Naive thymus-derived CD4-positive, alpha-beta T cell (primary cell): ENCODE results near the gene SENP1. TPM values are rescaled to one million over a fixed set of nuclear protein-coding genes. Genes with fewer than 3 reads are reported as not detected.

Source experiments
- ATAC-seq: fragments of 150-1000 bp; cut with Tn5 transposase; 2 replicates; pipeline ENCODE4 v1.10.0; 2021; ENCODE audit warnings: mild to moderate bottlenecking, moderate library complexity
- CTCF ChIA-PET: fragments of 350-600 bp; sonication (Branson Sonifier 250); formaldehyde crosslinking; loops from one replicate; lab custom pipeline; 2021; ENCODE audit warnings: antibody characterized with exemption; lab: Charles Lee
- POLR2A ChIA-PET: fragments of 350-600 bp; sonication (Branson Sonifier 250); formaldehyde crosslinking; loops from one replicate; lab custom pipeline; 2021; ENCODE audit warnings: antibody characterized with exemption, inconsistent platforms; lab: Charles Lee
- DNase-seq, 9 donors: peaks; one replicate each; pipeline versions ENCODE4 v3.0.0 to v3.0.0-alpha.2; 2020 to 2022; ENCODE audit warnings: mixed read lengths in 1 of 9
- H3K27ac ChIP-seq: one replicate; pipeline ENCODE4 v1.7.0; 2013; ENCODE audit warnings: mild to moderate bottlenecking, low read depth, low read length, moderate library complexity
- H3K27me3 ChIP-seq, 2 donors: one replicate each; pipeline ENCODE4 v1.7.0; 2013; ENCODE audit warnings: low read length in 2 of 2, mild to moderate bottlenecking in 2 of 2, moderate library complexity in 2 of 2; ENCODE audit not compliant: control insufficient read depth in 2 of 2, insufficient read depth in 2 of 2
- H3K36me3 ChIP-seq, 3 experiments: 1 replicate in 2 of 3; 2 replicates in 1 of 3; pipeline ENCODE4 v1.7.0; 2013; ENCODE audit warnings: low read length in 3 of 3, mild to moderate bottlenecking in 3 of 3, moderate library complexity in 1 of 3; ENCODE audit not compliant: insufficient read depth in 3 of 3, control insufficient read depth in 2 of 3
- H3K4me1 ChIP-seq, 2 donors: one replicate each; pipeline ENCODE4 v1.7.0; 2013; ENCODE audit warnings: low read length in 2 of 2, mild to moderate bottlenecking in 2 of 2, moderate library complexity in 1 of 2; ENCODE audit not compliant: control insufficient read depth in 2 of 2, insufficient read depth in 2 of 2
- H3K4me3 ChIP-seq: 2 replicates; pipeline ENCODE4 v1.7.0; 2013; ENCODE audit warnings: mild to moderate bottlenecking, low read length
- H3K9me3 ChIP-seq, 3 experiments: 1 replicate in 2 of 3; 2 replicates in 1 of 3; pipeline ENCODE4 v1.7.0; 2013; ENCODE audit warnings: low read length in 3 of 3; ENCODE audit not compliant: control insufficient read depth in 2 of 3
- H3K27ac Mint-ChIP-seq, 9 donors: one replicate each; pipeline ENCODE4 v1.8.0; 2020 to 2022; ENCODE audit warnings: mixed read lengths in 9 of 9, mild to moderate bottlenecking in 8 of 9, moderate library complexity in 5 of 9, inconsistent platforms in 2 of 9
- H3K27me3 Mint-ChIP-seq, 5 donors: one replicate each; pipeline ENCODE4 v1.8.0; 2021 to 2022; ENCODE audit warnings: mixed read lengths in 5 of 5, mild to moderate bottlenecking in 1 of 5
- H3K36me3 Mint-ChIP-seq, 5 donors: one replicate each; pipeline ENCODE4 v1.8.0; 2020 to 2022; ENCODE audit warnings: mixed read lengths in 5 of 5, mild to moderate bottlenecking in 3 of 5, inconsistent platforms in 1 of 5
- H3K4me1 Mint-ChIP-seq, 7 donors: one replicate each; pipeline ENCODE4 v1.8.0; 2020 to 2022; ENCODE audit warnings: mixed read lengths in 7 of 7, mild to moderate bottlenecking in 3 of 7, inconsistent platforms in 1 of 7
- H3K4me3 Mint-ChIP-seq, 10 donors: one replicate each; pipeline ENCODE4 v1.8.0; 2020 to 2022; ENCODE audit warnings: mild to moderate bottlenecking in 10 of 10, mixed read lengths in 10 of 10, moderate library complexity in 6 of 10, inconsistent platforms in 2 of 10
- H3K9me3 Mint-ChIP-seq, 11 donors: one replicate each; pipeline ENCODE4 v1.8.0; 2020 to 2022; ENCODE audit warnings: mixed read lengths in 11 of 11, mild to moderate bottlenecking in 4 of 11, inconsistent platforms in 1 of 11, moderate library complexity in 1 of 11
- intact Hi-C, 2 donors: fragments of 100-400 bp; cut with micrococcal nuclease; formaldehyde crosslinking; loops; one replicate each; pipeline ENCODE4 v1.15.1; 2023
- polyA plus RNA-seq, 2 donors: library from polyadenylated mRNA; unstranded; fragments of 300-500 nt; fragmentation: Illumina TruSeq; gene quantifications; one replicate each; pipeline ENCODE4 v1.2.3, GENCODE V29; 2021
- total RNA-seq, 6 experiments: library from RNA in 5 of 6; stranded (reverse) in 5 of 6; gene quantifications; 1 replicate in 5 of 6; 2 replicates in 1 of 6; pipeline ENCODE4 v1.2.3 and lab custom pipeline; 2021 to 2026

The SENP1 gene
- total and polyA plus RNA-seq, 7 experiments from 2014 or later, result 12.0 to 41.9 (median 23.2) TPM

GRCh38 chr12:48027183-48028002 lies 78.5 kb downstream of the SENP1 start:
- H3K27ac ChIP-seq, result no peak overlapping the region
- Mint-ChIP-seq H3K4me3 (no peak overlapping the region), H3K27me3 (peaks cover 0 to 12% (median 8%) of the 10 kb centered on the region in 5 donors), H3K4me1 (no peaks in the 10 kb centered on the region), H3K27ac (no peak overlapping the region), H3K36me3 (no peaks in the 10 kb centered on the region), H3K9me3 (no peaks in the 10 kb centered on the region)
- intact Hi-C loops, result no loop called here
- H3K27me3 ChIP-seq, result no peaks in the 10 kb centered on the region
- POLR2A ChIA-PET, result no interaction called here
- H3K9me3 ChIP-seq, result no peaks in the 10 kb centered on the region
- CTCF ChIA-PET, result interaction anchor here (0.6 kb wide), 1 partner anchor 15 kb away, joined by 6 read pairs; no protein-coding TSS in a partner anchor
- no peak for ATAC-seq
- no peaks in the 10 kb centered on the region for H3K36me3 ChIP-seq
- no peaks in the 10 kb centered on the region for H3K4me1 ChIP-seq
- H3K4me3 ChIP-seq, result no peak overlapping the region
- DNase-seq, result no peak

GRCh38 chr12:48026060-48026827 lies 79.6 kb downstream of the SENP1 start:
- no peaks in the 10 kb centered on the region for H3K36me3 ChIP-seq
- no peak for ATAC-seq
- Mint-ChIP-seq H3K36me3 (no peaks in the 10 kb centered on the region), H3K27me3 (peaks cover 10 to 21% (median 19%) of the 10 kb centered on the region in 5 donors), H3K27ac (no peak overlapping the region), H3K4me3 (no peak overlapping the region), H3K9me3 (no peaks in the 10 kb centered on the region), H3K4me1 (no peaks in the 10 kb centered on the region)
- ChIA-PET CTCF (no interaction called here), POLR2A (no interaction called here)
- H3K4me1 ChIP-seq, result no peaks in the 10 kb centered on the region
- H3K27me3 ChIP-seq, result no peaks in the 10 kb centered on the region
- no peak overlapping the region for H3K4me3 ChIP-seq
- H3K27ac ChIP-seq, result no peak overlapping the region
- intact Hi-C loops, result no loop called here
- no peak for DNase-seq
- H3K9me3 ChIP-seq, result no peaks in the 10 kb centered on the region

- Mint-ChIP-seq H3K4me1 (no peaks in the 10 kb centered on the region), H3K36me3 (no peaks in the 10 kb centered on the region), H3K4me3 (no peak overlapping the region), H3K9me3 (no peaks in the 10 kb centered on the region), H3K27me3 (peaks cover 16 to 25% (median 21%) of the 10 kb centered on the region in 5 donors), H3K27ac (no peak overlapping the region)
- CTCF ChIA-PET, result no interaction called here
- intact Hi-C loops, result no loop called here
- ATAC-seq (no peak), DNase-seq (no peak)
- no peaks in the 10 kb centered on the region for H3K4me1 ChIP-seq
- no peak overlapping the region for H3K27ac ChIP-seq
- POLR2A ChIA-PET, result no interaction called here
- H3K36me3 ChIP-seq, result no peaks in the 10 kb centered on the region
- no peak overlapping the region for H3K4me3 ChIP-seq
- H3K9me3 ChIP-seq, result no peaks in the 10 kb centered on the region
- no peaks in the 10 kb centered on the region for H3K27me3 ChIP-seq
Measured at GRCh38 chr12:48025281-48025680, 80.6 kb downstream of the SENP1 start.

- Histone ChIP-seq H3K27ac (no peak overlapping the region), H3K4me3 (no peak overlapping the region), H3K4me1 (no peaks in the 10 kb centered on the region), H3K36me3 (no peaks in the 10 kb centered on the region), H3K27me3 (no peaks in the 10 kb centered on the region), H3K9me3 (no peaks in the 10 kb centered on the region)
- ChIA-PET CTCF (no interaction called here), POLR2A (no interaction called here)
- Mint-ChIP-seq H3K4me1 (no peaks in the 10 kb centered on the region), H3K27me3 (peaks cover 16 to 28% (median 21%) of the 10 kb centered on the region in 5 donors), H3K4me3 (no peak overlapping the region), H3K9me3 (no peaks in the 10 kb centered on the region), H3K27ac (no peak overlapping the region), H3K36me3 (no peaks in the 10 kb centered on the region)
- ATAC-seq, result no peak
- intact Hi-C loops, result no loop called here
- DNase-seq, result no peak
Measured at GRCh38 chr12:48024735-48025134, 81.1 kb downstream of the SENP1 start.

GRCh38 chr12:48023386-48023785 lies 82.5 kb downstream of the SENP1 start:
- Mint-ChIP-seq H3K4me1 (no peaks in the 10 kb centered on the region), H3K9me3 (no peaks in the 10 kb centered on the region), H3K4me3 (no peak overlapping the region), H3K27ac (no peak overlapping the region), H3K36me3 (no peaks in the 10 kb centered on the region), H3K27me3 (peaks cover 19 to 36% (median 22%) of the 10 kb centered on the region in 5 donors)
- DNase-seq, result no peak
- no peak overlapping the region for H3K27ac ChIP-seq
- H3K36me3 ChIP-seq, result no peaks in the 10 kb centered on the region
- ChIA-PET CTCF (no interaction called here), POLR2A (no interaction called here)
- H3K9me3 ChIP-seq, result no peaks in the 10 kb centered on the region
- intact Hi-C loops, result no loop called here
- no peak overlapping the region for H3K4me3 ChIP-seq
- no peaks in the 10 kb centered on the region for H3K4me1 ChIP-seq
- H3K27me3 ChIP-seq, result no peaks in the 10 kb centered on the region
- no peak for ATAC-seq

- intact Hi-C loops, result no loop called here
- no peaks in the 10 kb centered on the region for H3K36me3 ChIP-seq
- Mint-ChIP-seq H3K27ac (no peak overlapping the region), H3K27me3 (peaks cover 19 to 38% (median 22%) of the 10 kb centered on the region in 5 donors), H3K4me1 (no peaks in the 10 kb centered on the region), H3K9me3 (no peaks in the 10 kb centered on the region), H3K4me3 (no peak overlapping the region), H3K36me3 (no peaks in the 10 kb centered on the region)
- H3K9me3 ChIP-seq, result no peaks in the 10 kb centered on the region
- DNase-seq (no peak), ATAC-seq (no peak)
- no peak overlapping the region for H3K4me3 ChIP-seq
- no peaks in the 10 kb centered on the region for H3K27me3 ChIP-seq
- POLR2A ChIA-PET, result no interaction called here
- no peaks in the 10 kb centered on the region for H3K4me1 ChIP-seq
- CTCF ChIA-PET, result no interaction called here
- H3K27ac ChIP-seq, result no peak overlapping the region
Measured at GRCh38 chr12:48022676-48023385, 83.0 kb downstream of the SENP1 start.
